Astrocyte (in vitro differentiated cells and primary cell): ENCODE results near the gene CMIP. TPM values are rescaled to one million over a fixed set of nuclear protein-coding genes. Genes with fewer than 3 reads are reported as not detected.

ENCODE experiments used
- DNase-seq: peaks from one replicate; pipeline ENCODE4 v3.0.0-alpha.2; 2010; ENCODE audit warnings: low read depth
- FAIRE-seq: peaks from 2 replicates; lab custom pipeline; 2011; peaks lifted over from hg19 to GRCh38; lab: Jason Lieb, UNC
- H2AFZ ChIP-seq: 2 replicates; pipeline ENCODE4 v1.6.0; 2012; ENCODE audit warnings: low read depth, low read length, inconsistent platforms
- H3K27ac ChIP-seq: 2 replicates; pipeline ENCODE4 v1.5.1; 2011; ENCODE audit warnings: low read depth, low read length, inconsistent platforms
- H3K27me3 ChIP-seq: 2 replicates; pipeline ENCODE4 v1.6.0; 2011; ENCODE audit warnings: low read length, inconsistent platforms; ENCODE audit not compliant: insufficient read depth
- H3K36me3 ChIP-seq: 2 replicates; pipeline ENCODE4 v1.5.1; 2011; ENCODE audit warnings: low read length, inconsistent platforms; ENCODE audit not compliant: insufficient read depth
- H3K4me1 ChIP-seq: 2 replicates; pipeline ENCODE4 v1.5.1; 2011; ENCODE audit warnings: low read length, inconsistent platforms; ENCODE audit not compliant: insufficient read depth
- H3K4me2 ChIP-seq: 2 replicates; pipeline ENCODE4 v1.6.0; 2012; ENCODE audit warnings: low read length, inconsistent platforms
- H3K4me3 ChIP-seq: 2 replicates; pipeline ENCODE4 v1.5.1; 2011; ENCODE audit warnings: low read depth, mild to moderate bottlenecking, low read length, inconsistent platforms; ENCODE audit not compliant: insufficient read depth
- H3K79me2 ChIP-seq: 2 replicates; pipeline ENCODE4 v1.6.0; 2012; ENCODE audit warnings: mild to moderate bottlenecking, low read length, inconsistent platforms; ENCODE audit not compliant: insufficient read depth
- H3K9ac ChIP-seq: 2 replicates; pipeline ENCODE4 v1.6.0; 2012; ENCODE audit warnings: mild to moderate bottlenecking, low read length, inconsistent platforms
- H3K9me3 ChIP-seq: 2 replicates; pipeline ENCODE4 v1.5.1; 2012; ENCODE audit warnings: low read depth, mild to moderate bottlenecking, low read length, inconsistent platforms; ENCODE audit not compliant: insufficient read depth
- H4K20me1 ChIP-seq: 2 replicates; pipeline ENCODE4 v1.6.0; 2012; ENCODE audit warnings: low read length, inconsistent platforms; ENCODE audit not compliant: insufficient read depth
- H3K27ac Mint-ChIP-seq: one replicate; pipeline ENCODE4 v1.8.0; 2021; ENCODE audit warnings: mild to moderate bottlenecking, mixed read lengths; ENCODE audit not compliant: unreplicated experiment
- H3K27me3 Mint-ChIP-seq: one replicate; pipeline ENCODE4 v1.8.0; 2021; ENCODE audit warnings: low read depth, mixed read lengths; ENCODE audit not compliant: unreplicated experiment
- H3K36me3 Mint-ChIP-seq: one replicate; pipeline ENCODE4 v1.8.0; 2021; ENCODE audit warnings: low read depth, mixed read lengths; ENCODE audit not compliant: unreplicated experiment
- H3K4me1 Mint-ChIP-seq: one replicate; pipeline ENCODE4 v1.8.0; 2021; ENCODE audit warnings: low read depth, mixed read lengths; ENCODE audit not compliant: unreplicated experiment
- H3K4me3 Mint-ChIP-seq: one replicate; pipeline ENCODE4 v1.8.0; 2021; ENCODE audit warnings: mild to moderate bottlenecking, moderate library complexity, mixed read lengths; ENCODE audit not compliant: unreplicated experiment
- H3K9me3 Mint-ChIP-seq: one replicate; pipeline ENCODE4 v1.8.0; 2021; ENCODE audit warnings: mild to moderate bottlenecking, mixed read lengths; ENCODE audit not compliant: unreplicated experiment
- EZH2 ChIP-seq: IDR thresholded peaks from 2 replicates; pipeline ENCODE4 v1.6.1; 2012; ENCODE audit warnings: mild to moderate bottlenecking, low read length, inconsistent platforms; ENCODE audit not compliant: insufficient read depth
- total RNA-seq: library from RNA; stranded (reverse); gene quantifications from 2 replicates; pipeline ENCODE4 v1.2.1, GENCODE V29; 2021
- TF ChIP-seq, protein P1 (sequence below): IDR thresholded peaks from 2 replicates; pipeline ENCODE4 v1.5.1; 2011; ENCODE audit warnings: low read depth, mild to moderate bottlenecking, inconsistent platforms, low read length, moderate library complexity; ENCODE audit not compliant: insufficient read depth

Gene CMIP
- total RNA-seq, 1 donor from 2014 or later: 71.5 TPM

DNA sequence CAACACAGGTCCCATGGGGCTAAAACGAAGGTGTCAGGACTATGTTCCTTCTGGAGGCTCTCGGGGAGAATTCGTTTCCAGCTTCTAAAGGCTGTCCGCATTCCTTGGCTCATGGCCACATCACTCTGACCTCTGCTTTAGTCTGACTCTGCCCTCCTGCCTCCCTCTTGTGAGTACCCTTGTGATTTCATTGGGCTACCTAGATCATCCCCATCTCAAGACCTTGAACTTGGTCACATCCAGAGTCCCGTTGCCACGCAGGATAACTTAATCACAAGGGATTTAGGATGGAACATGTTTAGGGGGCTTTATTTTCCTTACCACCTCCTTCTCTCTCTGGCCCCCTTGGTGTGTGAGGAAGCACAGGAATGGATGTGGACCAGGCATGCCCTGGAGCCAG, 173.6 kb downstream of the CMIP start:
- TF ChIP-seq, protein P1, sequence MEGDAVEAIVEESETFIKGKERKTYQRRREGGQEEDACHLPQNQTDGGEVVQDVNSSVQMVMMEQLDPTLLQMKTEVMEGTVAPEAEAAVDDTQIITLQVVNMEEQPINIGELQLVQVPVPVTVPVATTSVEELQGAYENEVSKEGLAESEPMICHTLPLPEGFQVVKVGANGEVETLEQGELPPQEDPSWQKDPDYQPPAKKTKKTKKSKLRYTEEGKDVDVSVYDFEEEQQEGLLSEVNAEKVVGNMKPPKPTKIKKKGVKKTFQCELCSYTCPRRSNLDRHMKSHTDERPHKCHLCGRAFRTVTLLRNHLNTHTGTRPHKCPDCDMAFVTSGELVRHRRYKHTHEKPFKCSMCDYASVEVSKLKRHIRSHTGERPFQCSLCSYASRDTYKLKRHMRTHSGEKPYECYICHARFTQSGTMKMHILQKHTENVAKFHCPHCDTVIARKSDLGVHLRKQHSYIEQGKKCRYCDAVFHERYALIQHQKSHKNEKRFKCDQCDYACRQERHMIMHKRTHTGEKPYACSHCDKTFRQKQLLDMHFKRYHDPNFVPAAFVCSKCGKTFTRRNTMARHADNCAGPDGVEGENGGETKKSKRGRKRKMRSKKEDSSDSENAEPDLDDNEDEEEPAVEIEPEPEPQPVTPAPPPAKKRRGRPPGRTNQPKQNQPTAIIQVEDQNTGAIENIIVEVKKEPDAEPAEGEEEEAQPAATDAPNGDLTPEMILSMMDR: no peak
- no peak for TF ChIP-seq EZH2
- no peak overlapping the region for H3K27ac ChIP-seq
- no peak for DNase-seq
- H3K9ac ChIP-seq: no peak overlapping the region
- Mint-ChIP-seq H3K4me3 (no peak overlapping the region), H3K27me3 (no peaks in the 10 kb centered on the region), H3K9me3 (peaks cover 4% of the 10 kb centered on the region), H3K36me3 (peaks cover 29% of the 10 kb centered on the region), H3K27ac (peak overlapping the region; percentile 27), H3K4me1 (peaks cover 12% of the 10 kb centered on the region)
- H3K4me1 ChIP-seq: peaks cover 11% of the 10 kb centered on the region
- H3K79me2 ChIP-seq: peaks cover 33% of the 10 kb centered on the region
- no peak overlapping the region for H3K4me3 ChIP-seq
- H3K4me2 ChIP-seq: no peak overlapping the region
- peaks cover 3% of the 10 kb centered on the region for H3K36me3 ChIP-seq
- no peaks in the 10 kb centered on the region for H3K9me3 ChIP-seq
- no peak overlapping the region for H2AFZ ChIP-seq
- H3K27me3 ChIP-seq: no peaks in the 10 kb centered on the region
- H4K20me1 ChIP-seq: peaks cover 83% of the 10 kb centered on the region
- no peak for FAIRE-seq

DNA sequence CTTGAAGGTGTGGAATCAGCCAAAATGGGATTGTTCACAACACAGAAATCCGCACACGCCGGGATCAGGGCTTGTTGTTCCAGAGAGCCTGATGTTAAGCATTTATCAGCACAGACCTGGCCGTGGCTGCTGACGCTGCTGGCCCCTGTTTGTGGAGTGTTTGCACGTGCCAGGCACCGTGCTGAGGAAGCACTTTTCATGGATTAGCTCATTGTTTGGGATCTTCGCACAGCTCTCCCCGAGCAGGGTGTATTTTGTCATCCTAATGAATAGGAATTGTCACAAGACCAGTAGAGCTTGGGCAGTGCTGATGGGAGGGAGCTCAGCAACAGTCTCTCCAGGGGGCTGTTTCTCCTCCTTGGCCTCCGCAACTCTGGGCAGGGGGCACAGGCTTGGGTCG, 174.1 kb downstream of the CMIP start:
- Histone ChIP-seq H3K4me2 (no peak overlapping the region), H4K20me1 (peaks cover 80% of the 10 kb centered on the region), H3K36me3 (peaks cover 3% of the 10 kb centered on the region), H3K9me3 (no peaks in the 10 kb centered on the region), H3K4me3 (no peak overlapping the region), H3K9ac (no peak overlapping the region), H3K4me1 (peaks cover 11% of the 10 kb centered on the region), H3K27ac (no peak overlapping the region), H3K27me3 (no peaks in the 10 kb centered on the region), H3K79me2 (peaks cover 33% of the 10 kb centered on the region), H2AFZ (no peak overlapping the region)
- no peak for DNase-seq
- Mint-ChIP-seq H3K36me3 (peaks cover 29% of the 10 kb centered on the region), H3K4me1 (peaks cover 12% of the 10 kb centered on the region), H3K9me3 (peaks cover 4% of the 10 kb centered on the region), H3K4me3 (no peak overlapping the region), H3K27me3 (no peaks in the 10 kb centered on the region), H3K27ac (no peak overlapping the region)
- TF ChIP-seq, protein P1: no peak
- TF ChIP-seq EZH2: no peak
- no peak for FAIRE-seq

- H3K27ac Mint-ChIP-seq: no peak overlapping the region
Observed at GRCh38 chr16:81620029-81620428, 175.4 kb downstream of the CMIP start.

More at GRCh38 chr16:81620029-81620428, 175.4 kb downstream of the CMIP start:
- Mint-ChIP-seq H3K27me3 (no peaks in the 10 kb centered on the region), H3K9me3 (peaks cover 4% of the 10 kb centered on the region), H3K4me3 (no peak overlapping the region), H3K4me1 (peaks cover 12% of the 10 kb centered on the region), H3K36me3 (peaks cover 29% of the 10 kb centered on the region)
- Histone ChIP-seq H4K20me1 (peaks cover 73% of the 10 kb centered on the region), H3K79me2 (peaks cover 21% of the 10 kb centered on the region), H3K4me1 (peaks cover 11% of the 10 kb centered on the region), H3K9ac (no peak overlapping the region), H3K27ac (no peak overlapping the region), H2AFZ (no peak overlapping the region), H3K4me2 (no peak overlapping the region), H3K9me3 (no peaks in the 10 kb centered on the region), H3K36me3 (no peaks in the 10 kb centered on the region), H3K27me3 (no peaks in the 10 kb centered on the region), H3K4me3 (no peak overlapping the region)
- FAIRE-seq (no peak), DNase-seq (no peak)
- TF ChIP-seq, protein P1: no peak
- no peak for TF ChIP-seq EZH2
